ENCODE data around the gene CNNM4.

- TF ChIP-seq POLR2AphosphoS5 (IDR thresholded peaks at IDR 0.05; ENCODE audit: borderline replicate concordance, low read depth, low read length) = no peak
- no peak for TF ChIP-seq EZH2 (IDR thresholded peaks at IDR 0.05)
These were observed 99.6 kb downstream of the CNNM4 start for GRCh38 chr2:96860065-96861029.

Measured in SK-N-MC (cell line).